GM12801 (cell line): ENCODE data around the gene CLASRP.

ENCODE experiments used
- TF ChIP-seq, protein P1 (sequence below): IDR thresholded peaks from one replicate; pipeline ENCODE4 v1.5.1; 2011; ENCODE audit warnings: control low read depth; ENCODE audit not compliant: insufficient read length; ENCODE audit errors: extremely low read depth

CLASRP gene

DNA sequence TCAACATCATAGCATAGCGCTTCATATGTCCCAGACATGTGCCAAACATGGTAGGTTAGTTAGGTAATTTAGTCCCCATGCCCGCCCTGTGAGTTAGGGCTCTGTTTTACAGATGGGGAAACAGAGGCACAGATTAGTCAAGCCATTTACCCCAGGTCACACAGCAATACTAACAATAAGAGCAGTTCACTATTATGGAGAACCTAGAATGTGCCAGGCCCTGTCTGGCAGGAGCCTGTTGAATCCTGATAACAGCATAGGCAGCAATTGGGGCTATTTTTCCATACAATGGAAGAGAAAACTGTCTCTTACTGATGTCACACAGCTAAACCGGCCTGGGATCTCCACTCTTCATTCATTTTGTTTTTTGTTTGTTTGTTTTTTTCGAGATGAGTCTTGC, 47.6 kb downstream of the CLASRP start:
- TF ChIP-seq, protein P1, sequence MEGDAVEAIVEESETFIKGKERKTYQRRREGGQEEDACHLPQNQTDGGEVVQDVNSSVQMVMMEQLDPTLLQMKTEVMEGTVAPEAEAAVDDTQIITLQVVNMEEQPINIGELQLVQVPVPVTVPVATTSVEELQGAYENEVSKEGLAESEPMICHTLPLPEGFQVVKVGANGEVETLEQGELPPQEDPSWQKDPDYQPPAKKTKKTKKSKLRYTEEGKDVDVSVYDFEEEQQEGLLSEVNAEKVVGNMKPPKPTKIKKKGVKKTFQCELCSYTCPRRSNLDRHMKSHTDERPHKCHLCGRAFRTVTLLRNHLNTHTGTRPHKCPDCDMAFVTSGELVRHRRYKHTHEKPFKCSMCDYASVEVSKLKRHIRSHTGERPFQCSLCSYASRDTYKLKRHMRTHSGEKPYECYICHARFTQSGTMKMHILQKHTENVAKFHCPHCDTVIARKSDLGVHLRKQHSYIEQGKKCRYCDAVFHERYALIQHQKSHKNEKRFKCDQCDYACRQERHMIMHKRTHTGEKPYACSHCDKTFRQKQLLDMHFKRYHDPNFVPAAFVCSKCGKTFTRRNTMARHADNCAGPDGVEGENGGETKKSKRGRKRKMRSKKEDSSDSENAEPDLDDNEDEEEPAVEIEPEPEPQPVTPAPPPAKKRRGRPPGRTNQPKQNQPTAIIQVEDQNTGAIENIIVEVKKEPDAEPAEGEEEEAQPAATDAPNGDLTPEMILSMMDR: no peak

DNA sequence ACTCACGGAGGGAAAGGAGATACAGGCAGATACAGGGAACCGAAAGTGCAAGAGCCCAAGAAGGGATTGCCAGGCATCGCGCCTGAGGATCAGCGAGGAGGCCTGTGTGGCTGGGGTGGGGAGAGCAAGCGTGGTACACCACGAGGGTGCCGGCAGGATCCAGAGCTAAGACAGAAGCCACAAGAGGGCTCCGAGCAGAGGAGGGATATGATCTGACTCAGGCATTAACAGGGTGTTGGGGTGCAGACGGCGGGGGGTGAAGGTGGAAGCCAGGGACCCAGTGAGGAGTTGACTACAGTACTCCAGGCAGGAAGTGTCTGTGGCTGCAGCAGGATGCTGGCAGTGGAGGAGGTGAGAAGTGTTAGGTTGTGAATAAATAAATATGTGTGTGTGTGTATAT, 48.7 kb downstream of the CLASRP start:
- TF ChIP-seq, protein P1: no peak

DNA sequence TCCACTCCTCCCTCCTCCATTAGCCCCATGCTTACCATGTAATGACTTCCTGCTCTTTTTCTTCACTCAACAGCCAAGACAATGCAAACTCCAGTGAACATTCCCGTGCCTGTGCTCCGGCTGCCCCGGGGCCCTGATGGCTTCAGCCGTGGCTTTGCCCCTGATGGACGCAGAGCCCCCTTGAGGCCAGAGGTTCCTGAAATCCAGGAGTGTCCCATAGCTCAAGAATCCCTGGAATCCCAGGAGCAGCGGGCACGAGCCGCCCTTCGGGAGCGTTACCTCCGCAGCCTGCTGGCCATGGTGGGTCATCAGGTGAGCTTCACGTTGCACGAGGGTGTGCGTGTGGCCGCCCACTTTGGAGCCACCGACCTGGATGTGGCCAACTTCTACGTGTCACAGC, 51.2 kb downstream of the CLASRP start:
- TF ChIP-seq, protein P1: no peak

DNA sequence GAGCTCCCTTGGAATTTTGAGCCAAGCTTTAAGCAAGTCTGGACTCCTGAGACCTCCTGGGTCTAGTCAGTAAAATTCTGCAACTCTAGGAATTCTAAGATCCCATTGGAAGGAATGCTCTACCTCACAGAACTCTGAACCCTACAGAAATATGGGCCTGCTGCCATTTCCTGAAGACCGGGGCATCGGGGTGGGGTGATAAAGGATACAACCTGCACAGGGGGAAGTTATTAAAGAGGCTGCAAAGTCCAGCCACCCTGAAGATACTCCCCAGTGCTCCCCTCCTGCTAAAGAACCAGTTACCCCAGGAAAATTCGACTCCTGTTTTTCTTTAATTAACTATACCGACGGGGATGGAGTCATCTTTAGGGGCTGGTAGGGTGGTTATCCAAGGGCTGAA, 51.8 kb downstream of the CLASRP start:
- TF ChIP-seq, protein P1: no peak

DNA sequence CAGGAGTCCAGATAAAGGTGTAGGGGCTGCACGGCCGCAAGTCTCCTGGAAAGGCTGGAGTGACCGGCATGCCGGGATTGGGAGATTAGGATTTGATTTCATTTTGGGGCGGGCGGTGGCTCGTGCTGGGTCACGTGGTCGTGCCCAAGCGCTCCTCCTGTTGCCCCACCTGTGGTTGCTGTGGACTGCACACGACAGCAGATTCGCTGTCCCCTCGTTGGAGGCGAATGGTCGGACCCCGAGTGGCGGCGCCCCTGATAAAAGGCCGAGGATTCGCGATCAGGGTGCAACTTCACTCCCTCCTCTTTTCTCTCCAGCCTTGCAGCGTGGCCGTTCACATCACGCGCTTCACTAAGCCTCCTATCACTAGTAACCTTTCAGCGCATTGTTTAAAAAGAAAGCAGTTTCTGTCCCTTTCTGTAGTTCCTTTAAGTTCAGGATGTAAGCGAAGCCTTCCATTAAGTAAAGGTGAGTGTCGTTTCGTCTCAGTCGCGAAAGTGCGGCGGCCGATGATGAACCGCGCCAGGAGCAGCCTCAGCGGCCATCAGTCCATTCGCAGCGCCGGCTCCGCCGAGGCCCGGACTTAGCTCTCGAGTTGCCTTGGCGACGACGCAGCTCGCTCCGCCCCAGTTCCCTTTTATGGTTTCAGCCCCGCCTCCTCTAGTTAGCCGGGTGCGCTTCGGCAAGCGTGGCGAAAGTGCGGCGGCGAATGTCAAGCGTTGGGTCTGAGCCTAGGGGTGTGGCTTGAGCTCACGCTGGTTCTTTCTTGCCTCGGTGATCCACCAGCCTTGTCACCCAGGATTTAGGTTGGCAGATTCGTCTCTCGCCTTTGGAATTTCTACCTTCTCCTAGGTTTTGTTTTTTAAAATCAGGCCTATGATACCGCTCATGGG, 52.4 kb downstream of the CLASRP start:
- TF ChIP-seq, protein P1: no peak

DNA sequence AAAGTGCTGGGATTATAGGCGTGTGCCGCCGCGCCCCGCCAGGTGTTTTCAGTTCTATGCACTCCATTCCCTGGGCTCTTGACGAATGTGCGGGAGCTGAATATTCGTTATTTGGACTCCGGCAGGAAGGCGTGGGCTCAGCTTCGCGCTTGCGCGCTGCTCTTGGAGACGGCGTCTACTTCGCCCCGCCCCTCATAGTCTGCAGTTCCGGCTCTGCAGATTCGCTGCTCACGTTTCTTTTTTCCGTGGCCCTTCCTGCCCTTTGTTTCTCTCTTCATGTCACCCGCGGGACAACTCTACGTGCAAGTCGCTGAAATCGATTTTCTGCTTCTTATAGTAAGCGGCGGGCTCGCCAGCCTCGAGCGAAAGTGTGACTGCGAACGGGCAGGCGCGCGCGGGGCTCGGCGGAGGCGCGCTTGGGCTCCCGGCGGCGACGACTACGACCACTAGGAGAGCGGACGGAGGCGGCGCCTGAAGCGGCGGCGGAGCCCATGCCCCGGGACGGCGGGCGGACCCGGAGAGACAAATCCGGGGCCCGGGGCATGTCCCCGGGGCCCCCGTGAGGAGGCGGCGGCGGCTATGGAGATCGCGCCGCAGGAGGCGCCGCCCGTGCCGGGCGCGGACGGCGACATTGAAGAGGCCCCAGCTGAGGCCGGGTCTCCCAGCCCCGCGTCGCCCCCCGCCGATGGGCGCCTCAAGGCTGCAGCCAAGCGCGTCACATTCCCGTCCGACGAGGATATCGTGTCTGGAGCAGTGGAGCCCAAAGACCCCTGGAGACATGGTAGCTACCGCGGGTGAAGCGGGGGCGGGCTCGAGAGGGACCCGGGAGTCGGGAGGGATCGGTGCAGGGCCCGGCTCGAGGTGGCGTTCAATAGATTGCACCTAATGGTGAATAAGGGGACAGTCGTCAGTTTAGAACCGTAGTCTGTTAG, 54.2 kb downstream of the CLASRP start, which contains the start of gene PPP1R37:
Gene PPP1R37 (plus strand): TSS at position 433 of the 932 bp plus-strand sequence. CDS start 147 bp downstream, at position 580.
- TF ChIP-seq, protein P1: no peak

DNA sequence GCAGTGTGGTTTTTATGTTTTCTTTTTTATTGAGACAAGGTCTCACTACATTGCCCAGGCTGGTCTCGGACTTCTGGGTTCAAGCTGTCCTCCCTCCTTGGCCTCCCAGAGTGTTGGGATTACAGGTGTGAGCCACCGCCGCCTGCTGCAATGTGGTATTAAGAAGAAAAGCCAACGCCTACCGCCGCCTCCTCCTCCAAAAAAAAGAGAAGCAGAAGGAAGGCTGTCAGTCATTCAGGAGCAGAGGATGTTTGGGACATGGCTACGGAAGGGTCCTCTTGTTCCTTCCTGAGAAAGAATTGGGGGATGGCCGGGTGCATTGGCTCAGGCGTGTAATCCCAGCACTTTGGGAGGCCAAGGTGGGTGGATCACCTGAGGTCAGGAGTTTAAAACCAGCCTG, 55.3 kb downstream of the CLASRP start:
- TF ChIP-seq, protein P1: no peak
